Aorta (tissue), 5 donors: ENCODE measurements around the gene ASRGL1. TPM values are rescaled to one million over a fixed set of nuclear protein-coding genes. Genes with fewer than 3 reads are reported as not detected.

Experiments used
- ATAC-seq: fragments of 200-7000 bp; cut with Tn5 transposase; one replicate; pipeline ENCODE4 v1.9.1; 2022; ENCODE audit warnings: moderate library complexity; ENCODE audit not compliant: low FRiP score
- DNase-seq, 2 donors: peaks; one replicate each; pipeline ENCODE4 v3.0.0-alpha.2; 2020
- H3K27ac ChIP-seq, 2 donors: one replicate each; pipeline ENCODE4 v1.5.1; 2013; ENCODE audit warnings: low read length in 2 of 2, mild to moderate bottlenecking in 2 of 2, moderate library complexity in 2 of 2, control low read depth in 1 of 2, inconsistent platforms in 1 of 2, low read depth in 1 of 2
- H3K27me3 ChIP-seq, 2 donors: one replicate each; pipeline ENCODE4 v1.6.1; 2013; ENCODE audit warnings: control low read depth in 1 of 2, low read length in 1 of 2, mild to moderate bottlenecking in 1 of 2, moderate library complexity in 1 of 2; ENCODE audit not compliant: insufficient read depth in 2 of 2, control insufficient read depth in 1 of 2
- H3K36me3 ChIP-seq, 2 donors: one replicate each; pipeline ENCODE4 v1.6.1; 2013; ENCODE audit warnings: control low read depth in 1 of 2, low read length in 1 of 2, mild to moderate bottlenecking in 1 of 2; ENCODE audit not compliant: insufficient read depth in 2 of 2, control insufficient read depth in 1 of 2
- H3K4me1 ChIP-seq, 2 donors: one replicate each; pipeline ENCODE4 v1.6.1; 2013; ENCODE audit warnings: low read length in 2 of 2, control low read depth in 1 of 2, mild to moderate bottlenecking in 1 of 2, moderate library complexity in 1 of 2; ENCODE audit not compliant: insufficient read depth in 2 of 2, control insufficient read depth in 1 of 2
- H3K4me3 ChIP-seq, 2 donors: one replicate each; pipeline ENCODE4 v1.5.1; 2013; ENCODE audit warnings: low read length in 2 of 2, control low read depth in 1 of 2, mild to moderate bottlenecking in 1 of 2
- H3K9me3 ChIP-seq: one replicate; pipeline ENCODE4 v1.6.1; 2013; ENCODE audit warnings: mild to moderate bottlenecking, low read length; ENCODE audit not compliant: control insufficient read depth
- WGBS, 2 donors: extraction: QIAGEN DNeasy Blood & Tissue Kit; methylation state at CpG; one replicate each; pipeline ENCODE4 v1.1.7; 2013; 5-methylcytosine and 5-hydroxymethylcytosine counted together
- intact Hi-C, 2 donors: fragments of 100-400 bp; cut with DNase I; formaldehyde crosslinking; loops; one replicate each; pipeline versions ENCODE4 v1.14.2 to v1.15.0; 2022
- polyA plus RNA-seq, 2 donors: library from polyadenylated mRNA; stranded (reverse); fragments of 200-250 nt; gene quantifications; one replicate each; pipeline ENCODE4 v1.2.3, GENCODE V29; 2013
- total RNA-seq, 2 donors: library from RNA; stranded (reverse); fragmentation: NEBNext Ultra II Directional; extraction: Animal tissue kit (Norgen Biotek cat#: 25700); gene quantifications; one replicate each; pipeline ENCODE4 v1.2.1, GENCODE V29; 2021
- donor health status: healthy with polysubstance abuse.
- donor health status: Bipolar disorder and iron deficiency.
- donor health status: DM: no; HTN: no; CAD: no.
- donor health status: DM: no; HTN: no; CAD: no.
- donor health status: DM: yes; HTN: yes; CAD: no.

The ASRGL1 gene
- total and polyA plus RNA-seq, 4 donors = 3.0 to 10.8 (median 5.8) TPM

- ATAC-seq = no peak
- no peak overlapping the region for H3K27ac ChIP-seq
- intact Hi-C loops = loop anchor here in 1 of 2 donors (10.0 kb wide), 1 partner anchor 472 kb away; no protein-coding TSS in a partner anchor
Measured at GRCh38 chr11:62393061-62393611, 55.9 kb downstream of the ASRGL1 start.

GRCh38 chr11:62393735-62394134 lies 56.5 kb downstream of the ASRGL1 start:
- H3K27ac ChIP-seq = no peak overlapping the region
- intact Hi-C loops = loop anchor here (2.0 to 10.0 kb wide), 2 partner anchors 149 to 471 kb away; no protein-coding TSS in a partner anchor
- ATAC-seq = no peak
- no peaks in the 10 kb centered on the region for H3K9me3 ChIP-seq
- H3K36me3 ChIP-seq = no peaks in the 10 kb centered on the region
- no peak overlapping the region for H3K4me3 ChIP-seq
- H3K27me3 ChIP-seq = no peaks in the 10 kb centered on the region
- no peaks in the 10 kb centered on the region for H3K4me1 ChIP-seq
- no peak for DNase-seq
- 66 to 67% methylated on average over 5 of the region's 5 CpGs for WGBS, 2 donors

More at GRCh38 chr11:62393061-62393611, 55.9 kb downstream of the ASRGL1 start:
- H3K27me3 ChIP-seq = no peaks in the 10 kb centered on the region
- DNase-seq = no peak
- H3K4me1 ChIP-seq = no peaks in the 10 kb centered on the region
- H3K9me3 ChIP-seq = no peaks in the 10 kb centered on the region
- no peak overlapping the region for H3K4me3 ChIP-seq
- H3K36me3 ChIP-seq = no peaks in the 10 kb centered on the region
- WGBS, 2 donors = 60 to 66% methylated on average over 12 of the region's 12 CpGs

- no peak overlapping the region for H3K4me3 ChIP-seq
- H3K4me1 ChIP-seq = peaks cover 0 to 5% of the 10 kb centered on the region in 2 donors
- no peaks in the 10 kb centered on the region for H3K27me3 ChIP-seq
- intact Hi-C loops = loop anchor here (2.0 to 10.0 kb wide), 4 partner anchors 148 to 470 kb away; partner anchors contain the start of gene LRRN4CL (in 1 of the 2)
- DNase-seq (peak; percentile 91 to 93), ATAC-seq (peak; percentile 86)
- 2% methylated on average over 14 of the region's 14 CpGs for WGBS, 2 donors
- peak overlapping the region in 1 of 2 donors; percentile 60 for H3K27ac ChIP-seq
- H3K36me3 ChIP-seq = no peaks in the 10 kb centered on the region
- no peaks in the 10 kb centered on the region for H3K9me3 ChIP-seq
Measured at GRCh38 chr11:62394825-62395538, 57.7 kb downstream of the ASRGL1 start.

GRCh38 chr11:62395885-62396551 lies 58.8 kb downstream of the ASRGL1 start:
- H3K4me1 ChIP-seq = peaks cover 0 to 6% of the 10 kb centered on the region in 2 donors
- H3K9me3 ChIP-seq = no peaks in the 10 kb centered on the region
- no peak overlapping the region for H3K4me3 ChIP-seq
- intact Hi-C loops = loop anchor here (2.0 to 10.0 kb wide), 4 partner anchors 147 to 469 kb away; partner anchors contain the start of gene LRRN4CL (in 1 of the 2)
- no peaks in the 10 kb centered on the region for H3K36me3 ChIP-seq
- no peaks in the 10 kb centered on the region for H3K27me3 ChIP-seq
- no peak overlapping the region for H3K27ac ChIP-seq
- ATAC-seq (no peak), DNase-seq (no peak)
- 86 to 88% methylated on average over 10 of the region's 10 CpGs for WGBS, 2 donors

- Histone ChIP-seq H3K9me3 (no peaks in the 10 kb centered on the region), H3K27me3 (no peaks in the 10 kb centered on the region), H3K36me3 (no peaks in the 10 kb centered on the region), H3K4me3 (no peak overlapping the region), H3K4me1 (peaks cover 0 to 11% of the 10 kb centered on the region in 2 donors), H3K27ac (peak overlapping the region in 1 of 2 donors; percentile 43)
- intact Hi-C loops = loop anchor here (5.0 to 10.0 kb wide), 3 partner anchors 289 to 466 kb away; partner anchors contain the start of gene LRRN4CL (in 1 of the 2)
- DNase-seq = peak; percentile 65 to 83
- ATAC-seq = no peak
- 34 to 47% methylated on average over 22 of the region's 22 CpGs for WGBS, 2 donors
Measured at GRCh38 chr11:62398011-62398994, 61.1 kb downstream of the ASRGL1 start.

- H3K4me1 ChIP-seq = peaks cover 0 to 11% of the 10 kb centered on the region in 2 donors
Measured at GRCh38 chr11:62399172-62399877, 62.1 kb downstream of the ASRGL1 start.

GRCh38 chr11:62399878-62400266 lies 62.6 kb downstream of the ASRGL1 start:
- peak overlapping the region; percentile 54 to 81 for H3K27ac ChIP-seq
- H3K9me3 ChIP-seq = no peaks in the 10 kb centered on the region
- DNase-seq (no peak), ATAC-seq (no peak)
- H3K4me1 ChIP-seq = peaks cover 0 to 11% of the 10 kb centered on the region in 2 donors
- no peaks in the 10 kb centered on the region for H3K36me3 ChIP-seq
- 7 to 20% methylated on average over 6 to 7 of the region's 7 CpGs for WGBS, 2 donors
- H3K27me3 ChIP-seq = no peaks in the 10 kb centered on the region
- H3K4me3 ChIP-seq = no peak overlapping the region
- intact Hi-C loops = loop anchor here (5.0 to 10.0 kb wide), 4 partner anchors 157 to 465 kb away; partner anchors contain the start of gene LRRN4CL (in 1 of the 2)

More at GRCh38 chr11:62399172-62399877, 62.1 kb downstream of the ASRGL1 start:
- peak overlapping the region in 1 of 2 donors; percentile 81 for H3K27ac ChIP-seq
- DNase-seq (no peak), ATAC-seq (peak; percentile 19)
- H3K9me3 ChIP-seq = no peaks in the 10 kb centered on the region
- 23 to 24% methylated on average over 10 of the region's 10 CpGs for WGBS, 2 donors
- H3K27me3 ChIP-seq = no peaks in the 10 kb centered on the region
- intact Hi-C loops = loop anchor here (5.0 to 10.0 kb wide), 3 partner anchors 288 to 465 kb away; partner anchors contain the start of gene LRRN4CL (in 1 of the 2)
- no peak overlapping the region for H3K4me3 ChIP-seq
- H3K36me3 ChIP-seq = no peaks in the 10 kb centered on the region
